HG03095 (cell line): Measurements from ENCODE around the gene NRXN3.

Experiments
- ATAC-seq: cut with Tn5 transposase; IDR thresholded peaks from one replicate; pipeline ENCODE4 v1.9.1; 2021; ENCODE audit warnings: moderate library complexity; ENCODE audit not compliant: unreplicated experiment

NRXN3 gene

GRCh38 chr14:79690960-79691359 is 1520.8 kb downstream of the NRXN3 start:
- ATAC-seq: no peak

- no peak for ATAC-seq
These were observed 1523.8 kb downstream of the NRXN3 start for GRCh38 chr14:79693935-79694334.

- ATAC-seq: no peak
These were observed 1525.1 kb downstream of the NRXN3 start for GRCh38 chr14:79695307-79695706.

- no peak for ATAC-seq
These were observed 1528.1 kb downstream of the NRXN3 start for GRCh38 chr14:79698298-79698711.

- ATAC-seq: no peak
These were observed 1529.0 kb downstream of the NRXN3 start for GRCh38 chr14:79699206-79699605.

GRCh38 chr14:79701371-79701770 is 1531.2 kb downstream of the NRXN3 start:
- ATAC-seq: no peak

GRCh38 chr14:79702197-79702596 is 1532.0 kb downstream of the NRXN3 start:
- ATAC-seq: no peak

- ATAC-seq: no peak
These were observed 1533.0 kb downstream of the NRXN3 start for GRCh38 chr14:79703209-79703608.

GRCh38 chr14:79704041-79704807 is 1534.1 kb downstream of the NRXN3 start:
- ATAC-seq: no peak

GRCh38 chr14:79705126-79705894 is 1535.1 kb downstream of the NRXN3 start:
- no peak for ATAC-seq

GRCh38 chr14:79706382-79706781 is 1536.2 kb downstream of the NRXN3 start:
- ATAC-seq: no peak

GRCh38 chr14:79708426-79709388 is 1538.5 kb downstream of the NRXN3 start:
- ATAC-seq: no peak

- ATAC-seq: no peak
These were observed 1539.4 kb downstream of the NRXN3 start for GRCh38 chr14:79709573-79709972.

- ATAC-seq: no peak
These were observed 1542.3 kb downstream of the NRXN3 start for GRCh38 chr14:79712302-79712950.

- ATAC-seq: no peak
These were observed 1551.4 kb downstream of the NRXN3 start for GRCh38 chr14:79721399-79722084.

- no peak for ATAC-seq
These were observed 1555.0 kb downstream of the NRXN3 start for GRCh38 chr14:79724934-79725717.

GRCh38 chr14:79727900-79728299 is 1557.7 kb downstream of the NRXN3 start:
- no peak for ATAC-seq

- ATAC-seq: no peak
These were observed 1558.2 kb downstream of the NRXN3 start for GRCh38 chr14:79728331-79728730.

GRCh38 chr14:79729731-79730130 is 1559.6 kb downstream of the NRXN3 start:
- ATAC-seq: no peak
